Keratinocyte (primary cell): ENCODE measurements around the gene MUTYH. TPM values are rescaled to one million over a fixed set of nuclear protein-coding genes. Genes with fewer than 3 reads are reported as not detected.

Experiments used
- DNase-seq: peaks from one replicate; pipeline ENCODE4 v3.0.0-alpha.2; 2011; ENCODE audit warnings: low read depth, missing footprints, low spot score
- FAIRE-seq: peaks from 2 replicates; lab custom pipeline; 2011; peaks lifted over from hg19 to GRCh38; lab: Jason Lieb, UNC
- H2AFZ ChIP-seq: 2 replicates; pipeline ENCODE4 v1.6.0; 2012; ENCODE audit warnings: low read length, control low read depth, inconsistent platforms; ENCODE audit not compliant: control insufficient read depth
- H3K27ac ChIP-seq: 2 replicates; pipeline ENCODE4 v1.5.1; 2011; ENCODE audit warnings: low read length; ENCODE audit not compliant: control insufficient read depth, insufficient read depth
- H3K27me3 ChIP-seq: 3 replicates; pipeline ENCODE4 v1.6.0; 2011; ENCODE audit warnings: low read length; ENCODE audit not compliant: control insufficient read depth, insufficient read depth; ENCODE audit errors: extremely low read depth
- H3K36me3 ChIP-seq, 2 experiments: 2 replicates in 1 of 2; 3 replicates in 1 of 2; pipeline ENCODE4 v1.5.1; 2011; ENCODE audit warnings: low read length in 2 of 2, mild to moderate bottlenecking in 1 of 2; ENCODE audit not compliant: control insufficient read depth in 2 of 2, insufficient read depth in 2 of 2; ENCODE audit errors: extremely low read depth in 1 of 2
- H3K4me1 ChIP-seq: 3 replicates; pipeline ENCODE4 v1.5.1; 2011; ENCODE audit warnings: low read length; ENCODE audit not compliant: control insufficient read depth, insufficient read depth; ENCODE audit errors: extremely low read depth
- H3K4me2 ChIP-seq: 3 replicates; pipeline ENCODE4 v1.6.0; 2011; ENCODE audit warnings: low read depth, low read length; ENCODE audit not compliant: control insufficient read depth, insufficient read depth; ENCODE audit errors: extremely low read depth
- H3K4me3 ChIP-seq, 3 experiments: fragments of 200-600 bp in 1 of 3; sonication (generic) in 1 of 3; 2 replicates in 2 of 3; 3 replicates in 1 of 3; pipeline ENCODE4 v1.5.1; 2011 to 2016; ENCODE audit warnings: low read length in 3 of 3, mild to moderate bottlenecking in 3 of 3, control low read depth in 2 of 3, inconsistent platforms in 1 of 3, low read depth in 1 of 3, mixed read lengths in 1 of 3, mixed run types in 1 of 3, moderate library complexity in 1 of 3; ENCODE audit not compliant: control insufficient read depth in 2 of 3, insufficient read depth in 2 of 3; ENCODE audit errors: extremely low read depth in 1 of 3
- H3K79me2 ChIP-seq: 2 replicates; pipeline ENCODE4 v1.6.0; 2012; ENCODE audit warnings: low read length; ENCODE audit not compliant: control insufficient read depth, insufficient read depth
- H3K9ac ChIP-seq: 3 replicates; pipeline ENCODE4 v1.6.0; 2011; ENCODE audit warnings: low read length; ENCODE audit not compliant: control insufficient read depth, insufficient read depth; ENCODE audit errors: extremely low read depth
- H3K9me1 ChIP-seq: 3 replicates; pipeline ENCODE4 v1.6.0; 2011; ENCODE audit warnings: low read length; ENCODE audit not compliant: control insufficient read depth, insufficient read depth; ENCODE audit errors: extremely low read depth
- H3K9me3 ChIP-seq: 2 replicates; pipeline ENCODE4 v1.5.1; 2012; ENCODE audit warnings: low read depth, low read length; ENCODE audit not compliant: control insufficient read depth
- H4K20me1 ChIP-seq: 3 replicates; pipeline ENCODE4 v1.6.0; 2011; ENCODE audit warnings: low read length; ENCODE audit not compliant: control insufficient read depth, insufficient read depth; ENCODE audit errors: extremely low read depth
- EZH2 ChIP-seq: IDR thresholded peaks from one replicate; pipeline ENCODE4 v1.6.1; 2012; ENCODE audit warnings: inconsistent platforms, mild to moderate bottlenecking, low read length, moderate library complexity
- dilution Hi-C: fragments of 300-500 bp; cut with MboI; formaldehyde crosslinking; loops from one replicate; pipeline ENCODE4 v1.7.0; 2020; ENCODE audit warnings: low sequenced_read_pairs; ENCODE audit not compliant: extremely low pct_ligation_motif_present
- polyA plus RNA-seq, 5 experiments: library from polyadenylated mRNA; depleted of rRNA in 3 of 5; stranded (reverse) in 3 of 5; stranded (forward) in 1 of 5; unstranded in 1 of 5; fragments of >200 nt; gene quantifications; 1 replicate in 1 of 5; 2 replicates in 3 of 5; 3 replicates in 1 of 5; pipeline versions ENCODE4 v1.2.1 to v1.2.3, GENCODE V29; 2011 to 2012; ENCODE audit warnings: missing spikeins in 2 of 5, low read depth in 1 of 5, low replicate concordance in 1 of 5
- TF ChIP-seq, protein P1 (sequence below), 3 experiments: IDR thresholded peaks in 1 of 3; conservative IDR thresholded peaks in 1 of 3; optimal IDR thresholded peaks in 1 of 3; 2 replicates in 2 of 3; 3 replicates in 1 of 3; pipeline versions ENCODE3 to v1.5.1; 2011; ENCODE audit warnings: low read length in 3 of 3, mild to moderate bottlenecking in 3 of 3, moderate library complexity in 2 of 3, control low read depth in 1 of 3, inconsistent platforms in 1 of 3; ENCODE audit not compliant: insufficient read depth in 2 of 3; ENCODE audit errors: extremely low read depth in 1 of 3

MUTYH gene
- polyA plus RNA-seq, 1 donor (not counting 4 experiments of a cell fraction or from before 2014, with no cell fraction given) = 10.0 TPM

DNA sequence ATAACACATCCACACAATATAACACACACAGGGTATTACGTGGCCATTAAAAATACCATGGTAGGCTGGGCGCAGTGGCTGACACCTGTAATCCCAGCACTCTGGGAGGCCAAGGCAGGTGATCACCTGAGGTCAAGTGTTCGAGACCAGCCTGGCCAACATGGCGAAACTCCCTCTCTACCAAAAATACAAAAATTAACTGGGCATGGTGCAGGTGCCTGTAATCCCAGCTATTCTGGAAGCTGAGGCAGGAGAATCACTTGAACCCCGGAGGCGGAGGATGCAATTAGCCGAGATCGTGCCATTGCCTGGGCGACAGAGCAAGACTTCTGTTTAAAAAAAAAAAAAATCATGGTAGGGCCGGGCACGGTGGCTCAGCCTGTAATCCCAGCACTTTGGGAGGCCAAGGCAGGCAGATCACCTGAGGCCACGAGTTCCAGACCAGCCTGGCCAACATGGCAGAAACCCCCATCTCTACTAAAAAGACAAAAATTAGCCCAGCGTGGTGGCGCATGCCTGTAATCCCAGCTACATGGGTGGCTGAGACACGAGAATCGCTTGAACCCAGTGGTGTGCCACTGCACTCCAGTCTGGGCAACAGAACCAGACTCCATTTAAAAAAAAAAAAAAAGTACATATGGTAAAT is 37.6 kb downstream of the MUTYH start:
- Histone ChIP-seq H3K27ac (peak overlapping the region; percentile 59), H3K9me3 (no peaks in the 10 kb centered on the region), H3K36me3 (no peaks in the 10 kb centered on the region), H3K4me3 (peak overlapping the region; percentile 59 to 75 (median 61)), H3K4me1 (peaks cover 13% of the 10 kb centered on the region), H3K9me1 (no peaks in the 10 kb centered on the region), H3K9ac (peak overlapping the region; percentile 76), H3K27me3 (no peaks in the 10 kb centered on the region), H3K79me2 (no peaks in the 10 kb centered on the region), H3K4me2 (peak overlapping the region; percentile 76), H4K20me1 (no peaks in the 10 kb centered on the region), H2AFZ (peak overlapping the region; percentile 58)
- FAIRE-seq (no peak), DNase-seq (no peak)
- TF ChIP-seq, protein P1, sequence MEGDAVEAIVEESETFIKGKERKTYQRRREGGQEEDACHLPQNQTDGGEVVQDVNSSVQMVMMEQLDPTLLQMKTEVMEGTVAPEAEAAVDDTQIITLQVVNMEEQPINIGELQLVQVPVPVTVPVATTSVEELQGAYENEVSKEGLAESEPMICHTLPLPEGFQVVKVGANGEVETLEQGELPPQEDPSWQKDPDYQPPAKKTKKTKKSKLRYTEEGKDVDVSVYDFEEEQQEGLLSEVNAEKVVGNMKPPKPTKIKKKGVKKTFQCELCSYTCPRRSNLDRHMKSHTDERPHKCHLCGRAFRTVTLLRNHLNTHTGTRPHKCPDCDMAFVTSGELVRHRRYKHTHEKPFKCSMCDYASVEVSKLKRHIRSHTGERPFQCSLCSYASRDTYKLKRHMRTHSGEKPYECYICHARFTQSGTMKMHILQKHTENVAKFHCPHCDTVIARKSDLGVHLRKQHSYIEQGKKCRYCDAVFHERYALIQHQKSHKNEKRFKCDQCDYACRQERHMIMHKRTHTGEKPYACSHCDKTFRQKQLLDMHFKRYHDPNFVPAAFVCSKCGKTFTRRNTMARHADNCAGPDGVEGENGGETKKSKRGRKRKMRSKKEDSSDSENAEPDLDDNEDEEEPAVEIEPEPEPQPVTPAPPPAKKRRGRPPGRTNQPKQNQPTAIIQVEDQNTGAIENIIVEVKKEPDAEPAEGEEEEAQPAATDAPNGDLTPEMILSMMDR (optimal IDR thresholded peaks at IDR 0.05 in 1 of 3, IDR thresholded peaks at IDR 0.05 in 1 of 3, conservative IDR thresholded peaks at IDR 0.05 in 1 of 3; ENCODE audit: extremely low read depth in 1 of 3, insufficient read depth in 2 of 3, low read length in 3 of 3) = no peak
- TF ChIP-seq EZH2 = no peak
- dilution Hi-C loops = no loop called here

DNA sequence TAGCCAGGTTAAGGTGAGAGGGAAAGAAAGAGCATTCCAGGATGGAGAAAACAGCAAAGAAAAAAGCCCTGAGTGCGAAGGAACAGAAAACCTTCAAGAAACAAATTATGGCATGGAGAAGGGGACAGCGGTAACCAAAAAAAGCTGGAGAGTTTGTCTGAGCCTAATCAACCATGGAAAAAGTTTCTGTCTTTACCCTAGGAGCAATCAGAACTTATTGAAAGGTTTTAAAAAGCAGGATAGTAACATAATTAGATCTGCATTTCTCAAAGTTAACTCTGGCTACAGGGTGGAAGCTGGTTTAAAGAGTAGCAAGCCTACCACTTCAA is 39.6 kb downstream of the MUTYH start:
- no peaks in the 10 kb centered on the region for H4K20me1 ChIP-seq
- no peak for FAIRE-seq
- no peaks in the 10 kb centered on the region for H3K36me3 ChIP-seq
- no peaks in the 10 kb centered on the region for H3K27me3 ChIP-seq
- H3K4me3 ChIP-seq = no peak overlapping the region
- no peaks in the 10 kb centered on the region for H3K9me1 ChIP-seq
- H2AFZ ChIP-seq = no peak overlapping the region
- TF ChIP-seq, protein P1 (optimal IDR thresholded peaks at IDR 0.05 in 1 of 3, IDR thresholded peaks at IDR 0.05 in 1 of 3, conservative IDR thresholded peaks at IDR 0.05 in 1 of 3; ENCODE audit: extremely low read depth in 1 of 3, insufficient read depth in 2 of 3, low read length in 3 of 3) = no peak
- TF ChIP-seq EZH2 = no peak
- peaks cover 10% of the 10 kb centered on the region for H3K4me1 ChIP-seq
- H3K9ac ChIP-seq = no peak overlapping the region
- DNase-seq = no peak
- H3K9me3 ChIP-seq = no peaks in the 10 kb centered on the region
- H3K4me2 ChIP-seq = no peak overlapping the region
- H3K79me2 ChIP-seq = no peaks in the 10 kb centered on the region
- no peak overlapping the region for H3K27ac ChIP-seq
- dilution Hi-C loops = no loop called here
